K562 (cell line): ENCODE measurements around the gene TREH. TPM values are rescaled to one million over a fixed set of nuclear protein-coding genes. Genes with fewer than 3 reads are reported as not detected.
A peak's percentile ranks its signal among the peaks of the same experiment; 100 is the strongest.

Source experiments
- ARNT ChIP-seq, 2 experiments: fragments of 450-650 bp; IDR thresholded peaks; 2 replicates each; pipeline ENCODE4 v1.6.1; 2016; ENCODE audit warnings: mild to moderate bottlenecking in 1 of 2
- BCOR ChIP-seq: fragments of 450-650 bp; IDR thresholded peaks from 2 replicates; pipeline ENCODE4 v1.6.1; 2016
- CBX5 ChIP-seq: IDR thresholded peaks from 2 replicates; pipeline ENCODE4 v1.6.1; 2014; ENCODE audit warnings: low read depth, borderline replicate concordance
- CC2D1A ChIP-seq: fragments of 450-650 bp; IDR thresholded peaks from 2 replicates; pipeline ENCODE4 v1.6.1; 2017; ENCODE audit warnings: mild to moderate bottlenecking
- ESRRA ChIP-seq: fragments of 450-650 bp; IDR thresholded peaks from 2 replicates; pipeline ENCODE4 v1.6.1; 2014; ENCODE audit warnings: low read depth, mild to moderate bottlenecking, moderate library complexity, borderline replicate concordance
- GATAD2A ChIP-seq: fragments of 450-650 bp; IDR thresholded peaks from 2 replicates; pipeline ENCODE4 v1.6.1; 2017
- HDAC6 ChIP-seq: IDR thresholded peaks from 2 replicates; pipeline ENCODE4 v1.6.1; 2012; ENCODE audit warnings: low read depth, mild to moderate bottlenecking, control low read depth, inconsistent platforms, low read length, moderate library complexity
- ILF3 ChIP-seq: fragments of 450-650 bp; IDR thresholded peaks from 2 replicates; pipeline ENCODE4 v1.6.1; 2018; ENCODE audit warnings: antibody characterized with exemption, mild to moderate bottlenecking, moderate library complexity, borderline replicate concordance
- JUN ChIP-seq, 2 experiments: sonication (generic) in 1 of 2; formaldehyde crosslinking in 1 of 2; IDR thresholded peaks; 2 replicates each; pipeline versions ENCODE4 v1.6.1 to v1.8.0; 2012 to 2022; ENCODE audit warnings: borderline replicate concordance in 2 of 2, mild to moderate bottlenecking in 2 of 2, improper control_type of control experiment in 1 of 2, low read depth in 1 of 2, low read length in 1 of 2, missing genetic modification reagents in 1 of 2
- JUNB ChIP-seq: fragments of 450-650 bp; formaldehyde crosslinking; conservative IDR thresholded peaks from 2 replicates; pipeline ENCODE4 v1.4.0; 2020; ENCODE audit warnings: mild to moderate bottlenecking
- JUND ChIP-seq, 2 experiments: IDR thresholded peaks; 2 replicates in 1 of 2; 3 replicates in 1 of 2; pipeline ENCODE4 v1.6.1; 2011; ENCODE audit warnings: borderline replicate concordance in 2 of 2, low read depth in 2 of 2, low read length in 2 of 2, improper control_type of control experiment in 1 of 2, missing biosample characterization in 1 of 2, missing genetic modification characterization in 1 of 2, missing genetic modification reagents in 1 of 2
- KDM4B ChIP-seq, 2 experiments: fragments of 450-650 bp in 1 of 2; sonication (generic) in 1 of 2; IDR thresholded peaks; 2 replicates each; pipeline ENCODE4 v1.6.1; 2016 to 2017; ENCODE audit warnings: borderline replicate concordance in 2 of 2, antibody characterized with exemption in 1 of 2, low read depth in 1 of 2, mild to moderate bottlenecking in 1 of 2
- L3MBTL2 ChIP-seq: fragments of 450-650 bp; IDR thresholded peaks from 2 replicates; pipeline ENCODE4 v1.6.1; 2016; ENCODE audit warnings: mild to moderate bottlenecking, moderate library complexity
- LCOR ChIP-seq: sonication (generic); formaldehyde crosslinking; IDR thresholded peaks from 2 replicates; pipeline ENCODE4 v1.8.0; 2022; ENCODE audit warnings: mild to moderate bottlenecking, missing genetic modification reagents
- MXI1 ChIP-seq: IDR thresholded peaks from 2 replicates; pipeline ENCODE4 v1.6.1; 2011; ENCODE audit warnings: low read depth, mild to moderate bottlenecking, improper control_type of control experiment, low read length
- NELFE ChIP-seq: IDR thresholded peaks from 2 replicates; pipeline ENCODE4 v1.6.1; 2011; ENCODE audit warnings: mild to moderate bottlenecking; ENCODE audit not compliant: insufficient read depth, insufficient read length
- NFIC ChIP-seq: fragments of 450-650 bp; IDR thresholded peaks from 2 replicates; pipeline ENCODE4 v1.6.1; 2017; ENCODE audit warnings: mild to moderate bottlenecking, inconsistent platforms
- PRPF4 ChIP-seq: fragments of 200-400 bp; formaldehyde crosslinking; IDR thresholded peaks from one replicate; pipeline ENCODE4 v1.6.1; 2017; ENCODE audit warnings: low read length, low read depth, mild to moderate bottlenecking; ENCODE audit not compliant: insufficient read depth, poor library complexity, severe bottlenecking
- RAD21 ChIP-seq, 2 experiments: fragments of 250-450 bp in 1 of 2; fragments of 450-650 bp in 1 of 2; sonication (Bioruptor Pico) in 1 of 2; formaldehyde crosslinking in 1 of 2; IDR thresholded peaks in 1 of 2; conservative IDR thresholded peaks in 1 of 2; 2 replicates each; pipeline versions ENCODE4 v1.4.0 to v1.8.0; 2020 to 2022; ENCODE audit warnings: mild to moderate bottlenecking in 2 of 2, moderate library complexity in 1 of 2
- RFX5 ChIP-seq: IDR thresholded peaks from 2 replicates; pipeline ENCODE4 v1.6.1; 2011; ENCODE audit warnings: low read depth, mild to moderate bottlenecking, improper control_type of control experiment, low read length
- SAFB2 ChIP-seq: fragments of 200-400 bp; formaldehyde crosslinking; IDR thresholded peaks from 2 replicates; pipeline ENCODE4 v1.6.1; 2018; ENCODE audit warnings: borderline replicate concordance, low read length, low read depth, moderate library complexity; ENCODE audit not compliant: severe bottlenecking
- SMC3 ChIP-seq: conservative IDR thresholded peaks from 2 replicates; pipeline ENCODE4 v1.6.1; 2011; ENCODE audit warnings: low read depth, low read length, improper control_type of control experiment; ENCODE audit not compliant: insufficient read depth
- TOE1 ChIP-seq, 2 experiments: fragments of 450-650 bp in 1 of 2; sonication (generic) in 1 of 2; formaldehyde crosslinking in 1 of 2; IDR thresholded peaks; 2 replicates each; pipeline versions ENCODE4 v1.7.1 to v1.8.0; 2016 to 2022; ENCODE audit warnings: borderline replicate concordance in 2 of 2, mild to moderate bottlenecking in 2 of 2, antibody characterized with exemption in 1 of 2, inconsistent platforms in 1 of 2, low read depth in 1 of 2, missing genetic modification reagents in 1 of 2, moderate library complexity in 1 of 2
- ZEB2 ChIP-seq: fragments of 450-650 bp; IDR thresholded peaks from 2 replicates; pipeline ENCODE4 v1.6.1; 2016
- ZNF143 ChIP-seq: sonication (generic); formaldehyde crosslinking; IDR thresholded peaks from 2 replicates; pipeline ENCODE4 v1.9.0; 2022; ENCODE audit warnings: mild to moderate bottlenecking, missing genetic modification reagents
- ZNF696 ChIP-seq: fragments of 250-450 bp; sonication (Bioruptor Pico); conservative IDR thresholded peaks from 2 replicates; pipeline ENCODE4 v1.4.0; 2020; ENCODE audit warnings: mild to moderate bottlenecking, moderate library complexity
- ZNF785 ChIP-seq: fragments of 250-450 bp; sonication (Bioruptor Pico); IDR thresholded peaks from 2 replicates; pipeline ENCODE4 v1.4.0; 2020; ENCODE audit warnings: mild to moderate bottlenecking
- polyA plus RNA-seq, 8 experiments: library from polyadenylated mRNA; depleted of rRNA in 4 of 8; stranded (reverse) in 5 of 8; unstranded in 3 of 8; fragments of >200 nt; fragmentation: Nextera tagmentation in 2 of 8; fragmentation: Illumina TruSeq in 1 of 8; extraction: Ambion mirVana in 2 of 8; extraction: Trizol in 1 of 8; gene quantifications; 2 replicates each; pipeline versions ENCODE4 v1.2.1 to v1.2.3, GENCODE V29; 2011 to 2014; ENCODE audit warnings: inconsistent platforms in 1 of 8, missing spikeins in 1 of 8
- total RNA-seq, 7 experiments: library from RNA; depleted of rRNA in 6 of 7; stranded (reverse); fragments of >200 nt in 6 of 7; fragmentation: Illumina TruSeq in 2 of 7; extraction: Trizol in 2 of 7; gene quantifications; 2 replicates each; pipeline versions ENCODE4 v1.2.1 to v1.2.3, GENCODE V29; 2011 to 2021; ENCODE audit warnings: low replicate concordance in 1 of 7
- TF ChIP-seq, protein P1 (sequence below), 2 experiments: fragments of 250-450 bp in 1 of 2; fragments of 450-650 bp in 1 of 2; sonication (Bioruptor Pico) in 1 of 2; IDR thresholded peaks; 2 replicates each; pipeline versions ENCODE4 v1.6.1 to v1.8.0; 2016 to 2021; ENCODE audit warnings: mild to moderate bottlenecking in 2 of 2, moderate library complexity in 2 of 2, missing compliant biosample characterization in 1 of 2, missing genetic modification characterization in 1 of 2

TREH gene
- total and polyA plus RNA-seq, 9 of the 15 experiments (the other 6 are each of a cell fraction or from before 2014, with no cell fraction given): 0.09 to 0.20 (median 0.11) TPM; not detected in 6

DNA sequence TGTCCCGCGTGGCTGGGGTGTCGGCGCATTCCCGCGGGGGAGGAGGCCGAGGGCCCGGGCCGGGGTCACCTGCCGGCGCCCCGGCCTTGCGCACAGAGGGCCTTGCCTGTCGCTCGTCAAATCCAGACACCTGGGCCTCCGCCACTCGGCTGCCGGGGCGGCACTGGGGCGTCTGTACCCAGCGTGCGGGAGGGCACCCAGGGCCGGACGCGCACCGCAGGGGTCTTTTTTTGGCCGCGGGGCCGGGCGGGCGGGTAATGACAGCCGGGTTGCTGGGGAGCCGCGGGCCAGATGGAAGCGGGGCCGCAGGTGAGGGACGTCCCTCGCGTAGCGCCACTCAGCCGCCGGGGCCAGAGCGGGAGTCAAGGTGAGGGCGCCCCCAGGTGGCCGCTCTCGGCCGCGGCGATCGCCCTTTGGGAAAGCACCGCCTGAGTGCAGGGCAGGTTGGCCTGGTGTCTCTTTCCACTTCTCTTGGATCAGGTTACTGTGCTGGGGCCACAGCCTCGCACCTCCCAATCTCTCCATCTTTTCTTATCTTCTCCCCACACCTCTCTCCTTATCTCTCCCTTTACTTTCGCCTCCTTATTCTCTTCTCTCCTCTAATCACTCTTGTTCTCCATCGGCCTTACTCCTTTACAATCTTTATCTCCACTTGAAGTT lies 68.5 kb downstream of the TREH start (continued):
- peak; percentile 73 for TF ChIP-seq CC2D1A
- peak; percentile 71; the same call in 1 of the 2 replicates for TF ChIP-seq LCOR (CRISPR knock-in tag)
- TF ChIP-seq ZEB2: peak; percentile 98
- TF ChIP-seq, protein P1, sequence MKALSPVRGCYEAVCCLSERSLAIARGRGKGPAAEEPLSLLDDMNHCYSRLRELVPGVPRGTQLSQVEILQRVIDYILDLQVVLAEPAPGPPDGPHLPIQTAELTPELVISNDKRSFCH (CRISPR knock-in tag; IDR thresholded peaks at IDR 0.05): no peak
- TF ChIP-seq, protein P1 (tag; IDR thresholded peaks at IDR 0.05): peak; percentile 59; the same call in 1 of the 2 replicates
- TF ChIP-seq JUNB: no peak
- TF ChIP-seq ILF3: no peak
- peak; percentile 77 for TF ChIP-seq L3MBTL2
- peak; percentile 30; the same call in 1 of the 2 replicates for TF ChIP-seq ESRRA
- TF ChIP-seq MXI1: no peak
- TF ChIP-seq RAD21 (CRISPR knock-in tag; conservative IDR thresholded peaks at IDR 0.05 in 1 of 2, IDR thresholded peaks at IDR 0.05 in 1 of 2): peak; percentile 66 to 90
- peak in 1 of 2 experiments; percentile 79; a peak in 2 of 4 replicates for TF ChIP-seq ARNT (IDR thresholded peaks at IDR 0.05)
- TF ChIP-seq NFIC: peak; percentile 45; the same call in 1 of the 2 replicates
- no peak for TF ChIP-seq JUN (IDR thresholded peaks at IDR 0.05; ENCODE audit: borderline replicate concordance, low read depth, low read length)
- 0 out of 2 replicates have a peak, but pooled peaks have one; percentile 15 for TF ChIP-seq JUN (CRISPR knock-in tag; IDR thresholded peaks at IDR 0.05; ENCODE audit: borderline replicate concordance)
- no peak for TF ChIP-seq CBX5
- peak; percentile 75 for TF ChIP-seq GATAD2A
- 0 out of 2 replicates have a peak, but pooled peaks have one; percentile 41 for TF ChIP-seq TOE1 (IDR thresholded peaks at IDR 0.05; ENCODE audit: borderline replicate concordance)
- TF ChIP-seq TOE1 (CRISPR knock-in tag; IDR thresholded peaks at IDR 0.05; ENCODE audit: borderline replicate concordance, low read depth): no peak
- TF ChIP-seq NELFE: no peak
- TF ChIP-seq HDAC6: no peak
- TF ChIP-seq BCOR: peak; percentile 72
- TF ChIP-seq ZNF696 (CRISPR knock-in tag): no peak
- TF ChIP-seq SMC3: peak; percentile 68
- TF ChIP-seq ZNF785: no peak
- TF ChIP-seq ZNF143 (CRISPR knock-in tag): no peak
- no peak for TF ChIP-seq KDM4B (IDR thresholded peaks at IDR 0.05; ENCODE audit: borderline replicate concordance in 2 of 2, low read depth in 1 of 2)
- TF ChIP-seq SAFB2: no peak
- TF ChIP-seq JUND (IDR thresholded peaks at IDR 0.05; ENCODE audit: borderline replicate concordance, low read depth, low read length): 0 out of 2 replicates have a peak, but pooled peaks have one; percentile 7
- TF ChIP-seq JUND (tag; IDR thresholded peaks at IDR 0.05; ENCODE audit: borderline replicate concordance, low read depth, low read length): no peak; the same call in 2 of the 3 replicates
- 0 out of 2 replicates have a peak, but pooled peaks have one; percentile 39 for TF ChIP-seq RFX5
- TF ChIP-seq PRPF4: no peak
